GM23248 (cell line): ENCODE results near the gene CDON. TPM values are rescaled to one million over a fixed set of nuclear protein-coding genes. Genes with fewer than 3 reads are reported as not detected.

Source experiments
- DNase-seq: peaks from one replicate; pipeline ENCODE4 v3.0.0-alpha.2; 2015
- H2AFZ ChIP-seq: fragments of 200-600 bp; sonication (generic); 2 replicates; pipeline ENCODE4 v1.6.1; 2016; ENCODE audit warnings: antibody characterized with exemption
- H3F3A ChIP-seq: fragments of 200-600 bp; sonication (generic); 2 replicates; pipeline ENCODE4 v1.6.1; 2016; ENCODE audit warnings: mild to moderate bottlenecking, antibody characterized with exemption, mixed run types; ENCODE audit not compliant: insufficient read depth
- H3K27ac ChIP-seq: fragments of 200-600 bp; sonication (generic); 2 replicates; pipeline ENCODE4 v1.5.1; 2016; ENCODE audit warnings: mild to moderate bottlenecking
- H3K27me3 ChIP-seq: fragments of 200-600 bp; sonication (generic); replicated peaks from 2 replicates; pipeline ENCODE4 v1.6.1; 2016; ENCODE audit warnings: mild to moderate bottlenecking; ENCODE audit not compliant: insufficient read depth
- H3K36me3 ChIP-seq: fragments of 200-600 bp; sonication (generic); 2 replicates; pipeline ENCODE4 v1.6.1; 2016; ENCODE audit warnings: low read depth, mild to moderate bottlenecking
- H3K4me1 ChIP-seq: fragments of 200-600 bp; sonication (generic); 2 replicates; pipeline ENCODE4 v1.6.1; 2016; ENCODE audit warnings: mild to moderate bottlenecking; ENCODE audit not compliant: insufficient read depth
- H3K4me2 ChIP-seq: fragments of 200-600 bp; sonication (generic); one replicate; pipeline ENCODE4 v1.6.1; 2016; ENCODE audit warnings: mild to moderate bottlenecking; ENCODE audit not compliant: unreplicated experiment
- H3K4me3 ChIP-seq: fragments of 200-600 bp; sonication (generic); 2 replicates; pipeline ENCODE4 v1.5.1; 2016; ENCODE audit warnings: mild to moderate bottlenecking
- H3K79me2 ChIP-seq: fragments of 200-600 bp; sonication (generic); 2 replicates; pipeline ENCODE4 v1.6.1; 2016; ENCODE audit warnings: mild to moderate bottlenecking; ENCODE audit not compliant: insufficient read depth
- H3K9ac ChIP-seq: fragments of 200-600 bp; sonication (generic); 2 replicates; pipeline ENCODE4 v1.6.1; 2016; ENCODE audit warnings: mild to moderate bottlenecking
- H3K9me2 ChIP-seq: fragments of 200-600 bp; sonication (generic); 2 replicates; pipeline ENCODE4 v1.6.1; 2016; ENCODE audit warnings: mixed run types, mild to moderate bottlenecking, moderate library complexity; ENCODE audit not compliant: insufficient read depth
- H3K9me3 ChIP-seq: fragments of 200-600 bp; sonication (generic); one replicate; pipeline ENCODE4 v1.6.1; 2017; ENCODE audit warnings: low read depth
- H4K20me1 ChIP-seq: fragments of 200-600 bp; sonication (generic); 2 replicates; pipeline ENCODE4 v1.6.0; 2016; ENCODE audit not compliant: insufficient read depth
- EZH2 ChIP-seq: fragments of 200-600 bp; sonication (generic); IDR thresholded peaks from 2 replicates; pipeline ENCODE4 v1.6.1; 2018; ENCODE audit warnings: antibody characterized with exemption, mild to moderate bottlenecking; ENCODE audit not compliant: insufficient read depth, poor library complexity, severe bottlenecking
- EZH2phosphoT487 ChIP-seq: fragments of 200-600 bp; sonication (generic); IDR thresholded peaks from 2 replicates; pipeline ENCODE4 v1.6.1; 2018; ENCODE audit warnings: antibody characterized with exemption, moderate library complexity, mild to moderate bottlenecking, low read depth; ENCODE audit not compliant: insufficient read depth
- WGBS, 2 experiments: methylation state at CpG; one replicate each; pipeline ENCODE4 v1.1.6; 2015 to 2017; ENCODE audit warnings: low lambda C conversion rate in 2 of 2, low coverage in 1 of 2; ENCODE audit errors: missing lambda C conversion rate in 2 of 2; 5-methylcytosine and 5-hydroxymethylcytosine counted together
- in situ Hi-C: fragments of 300-500 bp; cut with MboI; formaldehyde crosslinking; loops from 2 replicates; pipeline ENCODE4 v1.15.0; 2020
- polyA plus RNA-seq: library from polyadenylated mRNA; unstranded; fragments of >200 nt; fragmentation: Nextera tagmentation; extraction: Ambion mirVana; gene quantifications from 2 replicates; pipeline ENCODE4 v1.2.1, GENCODE V29; 2016
- total RNA-seq: library from RNA; depleted of rRNA; stranded (reverse); fragments of >200 nt; shearing (Covaris generic); gene quantifications from 2 replicates; pipeline ENCODE4 v1.2.3, GENCODE V29; 2014

The CDON gene
- total and polyA plus RNA-seq, 2 experiments from 2014 or later: 2.2 to 10.3 TPM

- no peaks in the 10 kb centered on the region for H3K79me2 ChIP-seq
- no peak overlapping the region for H3K9ac ChIP-seq
- H3K4me1 ChIP-seq: peaks cover 13% of the 10 kb centered on the region
- no peaks in the 10 kb centered on the region for H3K9me2 ChIP-seq
- 37 to 40% methylated on average over 6 of the region's 6 CpGs for WGBS, 2 experiments
- TF ChIP-seq EZH2: no peak
- TF ChIP-seq EZH2phosphoT487: no peak
- peaks cover 4% of the 10 kb centered on the region; the same call in 1 of the 2 replicates for H3F3A ChIP-seq
- H2AFZ ChIP-seq: no peak overlapping the region
- H3K4me3 ChIP-seq: no peak overlapping the region
- no peaks in the 10 kb centered on the region for H3K27me3 ChIP-seq
- no peaks in the 10 kb centered on the region for H3K9me3 ChIP-seq
- H4K20me1 ChIP-seq: no peaks in the 10 kb centered on the region
- no peak for DNase-seq
- no peak overlapping the region for H3K27ac ChIP-seq
- in situ Hi-C loops: no loop called here
- no peaks in the 10 kb centered on the region for H3K36me3 ChIP-seq
- H3K4me2 ChIP-seq: no peak overlapping the region
These were observed 63.3 kb downstream of the CDON start for GRCh38 chr11:125999234-125999880.

- Histone ChIP-seq H3K9me3 (no peaks in the 10 kb centered on the region), H4K20me1 (no peaks in the 10 kb centered on the region), H3K4me3 (no peak overlapping the region), H3K4me1 (peaks cover 13% of the 10 kb centered on the region), H3K9me2 (no peaks in the 10 kb centered on the region), H3F3A (peaks cover 4% of the 10 kb centered on the region; the same call in 1 of the 2 replicates), H3K27ac (no peak overlapping the region), H3K36me3 (no peaks in the 10 kb centered on the region), H3K9ac (no peak overlapping the region), H3K4me2 (no peak overlapping the region), H2AFZ (no peak overlapping the region), H3K27me3 (no peaks in the 10 kb centered on the region), H3K79me2 (no peaks in the 10 kb centered on the region)
- DNase-seq: no peak
- 94 to 97% methylated on average over 5 of the region's 5 CpGs for WGBS, 2 experiments
- in situ Hi-C loops: no loop called here
- TF ChIP-seq EZH2phosphoT487: no peak
- no peak for TF ChIP-seq EZH2
These were observed 64.4 kb downstream of the CDON start for GRCh38 chr11:125998267-125998666.

- Histone ChIP-seq H3K9ac (no peak overlapping the region), H3K4me3 (0 out of 2 replicates have a peak overlapping the region, but pooled peaks have one; percentile 7), H3K4me2 (peak overlapping the region; percentile 61), H3K9me2 (no peaks in the 10 kb centered on the region), H3K27me3 (no peaks in the 10 kb centered on the region), H3K79me2 (no peaks in the 10 kb centered on the region), H4K20me1 (no peaks in the 10 kb centered on the region), H2AFZ (0 out of 2 replicates have a peak overlapping the region, but pooled peaks have one; percentile 18), H3K27ac (peak overlapping the region; percentile 4; the same call in 1 of the 2 replicates), H3K4me1 (peaks cover 15% of the 10 kb centered on the region), H3F3A (peaks cover 4% of the 10 kb centered on the region; the same call in 1 of the 2 replicates), H3K9me3 (no peaks in the 10 kb centered on the region), H3K36me3 (no peaks in the 10 kb centered on the region)
- 11 to 16% methylated on average over 5 of the region's 5 CpGs for WGBS, 2 experiments
- DNase-seq: peak; percentile 64
- in situ Hi-C loops: no loop called here
- TF ChIP-seq EZH2phosphoT487 (no peak), EZH2 (no peak)
These were observed 67.4 kb downstream of the CDON start for GRCh38 chr11:125995313-125995712.

DNA sequence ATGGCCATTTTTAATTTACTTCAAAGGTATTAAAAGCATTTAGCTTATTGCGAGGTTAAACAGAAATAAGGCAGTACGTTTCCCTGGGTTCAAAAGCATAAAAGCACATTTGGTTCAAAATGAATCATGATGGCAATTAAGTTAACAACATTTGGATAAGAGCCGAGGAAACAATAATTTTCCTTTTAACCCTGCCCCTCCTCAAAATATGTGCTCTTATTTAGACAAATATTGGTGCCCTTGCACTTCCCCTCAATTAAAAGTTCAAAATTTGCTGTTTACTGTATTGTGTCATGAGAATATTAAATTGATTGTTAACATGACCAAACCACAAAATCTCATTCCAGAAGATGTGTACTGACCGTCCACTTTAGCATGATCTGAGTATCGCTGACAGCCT, 68.2 kb downstream of the CDON start:
- Histone ChIP-seq H3K4me1 (peaks cover 22% of the 10 kb centered on the region), H4K20me1 (no peaks in the 10 kb centered on the region), H3K9me3 (no peaks in the 10 kb centered on the region), H3K27me3 (no peaks in the 10 kb centered on the region), H3K9me2 (no peaks in the 10 kb centered on the region), H3K4me3 (no peak overlapping the region), H3K9ac (no peak overlapping the region), H2AFZ (no peak overlapping the region), H3K79me2 (no peaks in the 10 kb centered on the region), H3K27ac (no peak overlapping the region), H3F3A (peaks cover 4% of the 10 kb centered on the region; the same call in 1 of the 2 replicates), H3K36me3 (no peaks in the 10 kb centered on the region), H3K4me2 (no peak overlapping the region)
- TF ChIP-seq EZH2 (no peak), EZH2phosphoT487 (no peak)
- 53 to 55% methylated on average over 5 of the region's 5 CpGs for WGBS, 2 experiments
- no peak for DNase-seq
- in situ Hi-C loops: no loop called here
